HG02973 (cell line): Measurements from ENCODE around the gene SERINC3.

Experiments
- ATAC-seq: cut with Tn5 transposase; IDR thresholded peaks from one replicate; pipeline ENCODE4 v1.9.1; 2021; ENCODE audit warnings: moderate library complexity; ENCODE audit not compliant: unreplicated experiment

The SERINC3 gene

DNA sequence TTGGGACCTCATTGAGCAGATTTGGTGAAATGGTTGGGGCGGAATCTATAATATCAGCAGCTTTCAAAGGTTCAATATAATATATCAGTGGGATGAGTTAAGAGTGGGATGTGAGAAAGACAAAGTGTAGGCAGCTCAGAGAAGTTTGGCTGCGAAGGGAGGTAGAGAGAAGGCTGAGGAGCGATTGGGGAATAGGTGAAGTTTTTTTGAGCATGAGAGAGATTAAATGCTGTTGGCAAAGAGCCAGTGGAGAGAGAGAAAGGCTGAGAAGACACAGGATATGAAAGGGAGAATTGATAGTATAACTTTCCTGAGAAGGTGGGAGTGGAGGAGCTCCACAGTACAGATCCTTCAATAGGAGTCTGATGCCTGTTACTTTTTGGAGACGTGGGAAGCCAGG lies 12.1 kb upstream of the SERINC3 start:
- no peak for ATAC-seq

DNA sequence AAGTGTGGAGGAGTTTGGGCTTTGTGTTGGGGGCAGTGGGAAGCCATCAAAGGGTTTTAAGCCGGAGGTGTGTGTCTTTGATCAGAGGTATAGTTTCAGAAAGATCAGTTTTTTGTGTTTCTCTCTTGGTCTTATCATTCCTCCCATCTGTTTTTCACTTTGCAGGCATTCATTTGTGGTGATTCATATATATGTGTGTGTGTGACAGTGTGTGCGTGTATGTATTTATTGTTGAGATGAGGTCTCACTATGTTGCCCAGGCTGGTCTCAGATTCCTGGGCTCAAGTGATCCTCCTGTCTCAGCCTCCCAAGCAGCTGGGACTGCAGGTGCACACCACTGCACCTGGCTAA lies 11.1 kb upstream of the SERINC3 start:
- ATAC-seq = no peak

DNA sequence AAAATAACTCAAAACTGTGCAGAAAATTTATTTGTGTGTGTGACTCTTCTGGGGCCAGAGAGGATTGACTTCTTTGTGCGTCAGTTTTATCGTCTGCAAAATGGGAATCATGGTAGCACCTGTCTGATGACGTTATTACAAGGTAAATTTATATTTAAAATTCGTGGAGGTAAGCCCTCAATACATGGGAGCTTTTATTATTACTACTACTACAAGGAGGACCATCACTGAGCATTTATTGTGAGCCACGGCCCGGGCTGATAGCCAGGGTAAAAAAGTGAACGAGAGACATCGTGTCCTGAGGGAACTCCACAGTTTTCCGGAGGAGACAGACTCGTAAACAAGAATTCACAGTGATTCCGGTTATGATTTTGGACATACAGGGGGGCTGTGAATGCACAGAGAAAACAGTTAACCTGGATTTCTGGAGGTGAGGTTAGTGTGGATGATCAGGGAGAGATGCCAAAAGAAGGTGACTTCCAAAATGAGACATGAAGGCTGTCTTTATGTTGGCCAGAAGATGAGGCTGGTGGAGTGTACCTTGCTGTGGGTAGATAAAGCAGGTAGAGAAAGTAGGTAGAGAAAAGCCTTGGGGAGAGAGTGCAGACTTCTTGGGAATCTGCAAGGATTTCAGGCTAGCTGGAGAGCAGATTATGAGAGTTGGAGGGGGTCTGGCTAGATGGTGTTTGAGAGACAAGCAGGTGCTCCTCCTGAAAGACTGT lies 10.6 kb upstream of the SERINC3 start:
- no peak for ATAC-seq

- no peak for ATAC-seq
These were observed 6.4 kb upstream of the SERINC3 start for GRCh38 chr20:44528309-44528708.

GRCh38 chr20:44527716-44528199 lies 5.9 kb upstream of the SERINC3 start:
- ATAC-seq = no peak

DNA sequence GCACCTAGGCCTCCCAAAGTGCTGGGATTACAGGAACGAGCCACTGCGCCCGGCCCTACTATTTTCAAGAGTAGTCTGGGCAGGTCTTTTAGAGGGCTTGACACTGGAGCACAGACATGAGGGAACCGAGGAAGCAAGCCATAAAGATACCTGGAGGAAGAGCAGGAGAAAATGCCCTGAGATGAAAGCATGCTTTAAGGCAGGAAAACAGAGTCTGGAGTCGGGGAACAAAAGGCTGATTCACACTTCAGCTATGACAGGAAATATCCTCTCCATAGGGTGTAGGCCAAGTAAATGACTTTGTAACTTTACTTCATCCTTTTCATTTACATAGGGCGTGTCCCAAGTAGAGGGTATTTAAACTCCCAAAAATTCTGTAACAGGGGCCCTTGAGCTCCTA lies 4.3 kb upstream of the SERINC3 start:
- no peak for ATAC-seq

GRCh38 chr20:44523746-44524145 lies 1.9 kb upstream of the SERINC3 start:
- no peak for ATAC-seq

- ATAC-seq = no peak
These were observed 971 bp upstream of the SERINC3 start for GRCh38 chr20:44522841-44523240.

- ATAC-seq = no peak
These were observed 989 bp downstream of the SERINC3 start for GRCh38 chr20:44520881-44521280.

- ATAC-seq = no peak
These were observed 3.6 kb downstream of the SERINC3 start for GRCh38 chr20:44518248-44518647.

DNA sequence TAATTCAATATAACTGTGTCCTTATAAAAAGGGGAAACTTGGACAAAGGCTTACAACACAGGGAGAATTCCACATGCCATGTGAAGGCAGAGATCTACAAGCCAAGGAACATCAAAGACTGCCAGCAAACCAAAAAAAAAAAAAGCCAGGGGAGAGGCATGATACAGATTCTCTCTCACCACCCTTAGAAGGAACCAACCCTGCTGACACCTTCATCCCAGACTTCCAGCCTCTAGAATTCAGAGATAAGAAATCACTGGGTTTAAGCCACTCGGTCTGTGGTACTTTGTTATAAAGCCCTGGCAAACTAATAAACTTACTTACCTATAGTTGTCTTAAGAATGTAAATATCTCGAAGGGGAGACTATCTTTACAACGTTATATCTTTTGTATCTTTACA lies 4.4 kb downstream of the SERINC3 start:
- ATAC-seq = no peak

DNA sequence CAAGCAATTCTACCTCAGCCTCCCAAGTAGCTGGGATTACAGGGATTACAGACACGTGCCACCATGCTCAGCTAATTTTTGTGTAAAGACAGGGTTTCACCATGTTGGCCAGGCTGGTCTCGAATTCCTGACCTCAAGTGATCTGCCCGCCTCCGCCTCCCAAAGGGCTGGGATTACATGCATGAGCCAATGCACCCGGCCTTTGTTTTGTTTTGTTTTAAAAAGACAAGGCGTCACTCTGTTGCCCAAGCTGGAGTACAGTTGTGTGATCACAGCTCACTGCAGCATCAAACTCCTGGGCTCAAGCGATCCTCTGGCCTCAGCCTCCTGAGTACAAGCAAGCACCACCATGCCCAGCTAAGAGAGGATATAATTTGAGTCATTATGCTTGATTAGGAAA lies 5.4 kb downstream of the SERINC3 start:
- no peak for ATAC-seq

DNA sequence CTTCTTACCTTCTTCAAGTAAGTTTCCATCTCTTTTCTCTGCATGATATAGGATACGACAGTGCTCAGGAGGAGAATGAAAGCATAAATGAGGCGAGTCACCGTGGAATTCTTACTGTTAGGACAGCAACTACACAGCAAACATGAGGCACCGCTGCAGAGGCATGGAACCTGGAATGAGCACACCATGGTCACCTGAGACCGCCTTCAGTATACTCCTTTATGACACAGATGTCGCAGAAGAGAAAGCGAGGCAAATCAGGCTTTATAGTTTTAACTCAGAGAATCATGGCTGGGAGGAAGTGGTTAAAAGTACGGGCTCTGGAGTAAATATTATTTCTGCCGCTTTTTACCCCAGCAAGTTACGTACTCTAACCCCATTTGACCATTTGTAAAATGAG lies 8.0 kb downstream of the SERINC3 start:
- no peak for ATAC-seq

- no peak for ATAC-seq
These were observed 12.1 kb downstream of the SERINC3 start for GRCh38 chr20:44509762-44510161.

DNA sequence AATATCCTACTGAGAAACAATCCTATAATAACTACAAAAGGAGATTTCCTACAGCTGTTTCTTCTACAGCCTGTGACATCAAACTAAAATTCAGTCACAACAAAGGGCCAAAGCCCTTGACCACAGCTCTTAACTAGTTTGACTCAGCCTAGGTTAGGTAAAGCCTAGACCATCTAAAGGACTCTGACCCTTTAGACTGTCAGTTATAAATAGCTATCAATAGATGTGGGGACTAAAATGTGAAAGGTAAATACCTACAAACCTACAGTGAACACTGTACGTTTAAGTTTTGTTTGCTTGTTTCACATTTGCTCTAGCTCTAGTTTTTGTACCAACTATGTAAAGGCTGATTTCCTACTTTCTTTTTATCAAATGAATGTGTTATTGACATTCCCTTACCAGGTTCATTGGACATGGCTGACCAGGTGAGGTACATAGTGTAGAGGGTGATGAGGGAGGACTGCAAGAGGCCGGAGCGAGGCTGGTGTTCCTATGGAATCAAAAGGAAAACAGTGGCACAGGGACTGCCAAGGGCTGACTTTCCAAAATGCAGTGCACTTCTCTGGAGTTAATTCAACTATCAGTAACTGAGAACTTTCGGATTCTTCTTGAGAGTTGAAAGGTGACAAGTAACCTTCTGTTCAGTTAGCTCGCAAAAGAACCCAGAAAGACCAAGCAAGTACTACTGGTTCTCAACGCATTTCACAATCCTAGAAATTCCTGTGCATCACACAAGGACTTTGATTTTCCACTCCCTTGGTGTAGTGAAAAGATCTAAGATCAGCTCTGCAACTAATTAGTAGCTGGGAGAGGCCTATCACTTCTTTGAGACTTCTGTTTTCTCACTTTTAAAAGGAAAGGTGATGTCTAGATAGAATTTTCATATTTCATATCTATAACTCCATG lies 17.2 kb downstream of the SERINC3 start:
- no peak for ATAC-seq

- ATAC-seq = no peak
These were observed 18.9 kb downstream of the SERINC3 start for GRCh38 chr20:44502968-44503367.

DNA sequence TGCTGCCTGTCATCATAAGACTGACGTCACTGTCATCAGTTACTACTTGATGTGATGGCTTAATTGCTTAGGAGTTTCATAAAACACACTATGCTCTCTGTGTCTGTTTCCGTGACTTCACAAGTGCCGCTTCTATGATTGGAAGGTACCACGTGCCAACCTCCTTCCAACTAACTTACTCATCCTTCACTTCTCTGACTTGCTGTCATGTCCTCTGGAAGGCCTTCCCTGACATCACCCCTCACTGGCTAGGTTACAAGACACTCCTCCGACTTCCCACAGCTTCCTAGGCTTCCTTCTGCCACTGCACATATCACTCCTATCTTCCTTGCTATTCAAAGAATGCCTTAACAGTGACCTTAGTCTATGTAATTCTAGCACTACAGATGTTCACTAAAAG lies 20.4 kb downstream of the SERINC3 start:
- no peak for ATAC-seq

DNA sequence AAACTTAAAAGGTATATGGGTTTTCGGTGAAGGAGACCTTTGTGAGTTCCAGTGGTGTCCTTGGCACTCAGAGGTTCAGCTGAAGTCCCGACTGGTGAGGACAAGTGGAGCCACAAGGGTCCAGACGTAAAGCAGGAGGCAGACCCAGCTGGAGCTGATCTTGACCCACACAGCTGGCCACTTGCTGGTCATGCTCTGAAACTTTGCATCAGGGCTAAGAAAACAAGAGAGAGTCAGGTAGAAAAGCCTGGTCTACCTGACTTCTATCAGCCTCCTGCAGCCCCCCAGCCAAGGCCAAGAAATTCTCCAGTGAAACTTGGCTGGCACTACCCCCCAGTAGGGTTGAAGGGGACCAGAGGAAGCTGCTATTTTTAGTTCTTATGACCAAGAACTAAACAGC lies 21.6 kb downstream of the SERINC3 start:
- no peak for ATAC-seq

GRCh38 chr20:44497761-44498160 lies 24.1 kb downstream of the SERINC3 start:
- ATAC-seq = no peak

GRCh38 chr20:44496976-44497375 lies 24.9 kb downstream of the SERINC3 start:
- ATAC-seq = no peak

DNA sequence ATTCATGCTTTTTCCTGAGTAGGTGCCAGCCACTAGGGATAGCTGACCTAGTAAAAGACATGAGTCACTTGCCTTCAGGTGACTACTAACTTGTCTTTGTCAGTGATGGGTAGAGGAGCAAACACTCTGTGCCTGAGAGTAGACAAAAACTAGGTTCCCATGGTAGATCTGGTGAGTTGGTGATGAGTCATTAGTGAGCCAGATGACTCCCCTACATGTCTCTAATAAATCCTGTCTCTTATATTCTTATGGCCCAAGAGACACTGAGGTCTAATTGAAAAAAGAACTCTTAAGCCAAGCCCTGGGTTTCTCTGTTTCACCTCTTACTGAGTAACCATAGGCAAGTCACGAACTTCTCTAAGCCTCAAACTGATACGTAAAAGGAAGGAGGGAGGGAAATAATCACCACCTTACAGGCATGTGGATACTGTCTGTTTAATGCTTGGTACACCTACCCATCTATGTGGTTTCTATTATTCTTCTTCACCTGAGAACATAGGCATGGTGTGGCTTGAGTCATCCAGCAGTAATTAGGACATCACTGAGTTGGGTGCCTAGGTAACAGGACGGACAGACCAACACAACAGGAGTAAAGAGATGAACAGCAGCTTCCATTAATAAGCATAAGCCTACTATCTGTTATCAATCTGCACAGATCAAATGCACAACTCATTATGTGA lies 25.9 kb downstream of the SERINC3 start:
- no peak for ATAC-seq

GRCh38 chr20:44495257-44495656 lies 26.6 kb downstream of the SERINC3 start:
- no peak for ATAC-seq
